A549 treated with Mapracorat at 1 μM for 4 hours (cell line): ENCODE results near the gene PIM3. TPM values are rescaled to one million over a fixed set of nuclear protein-coding genes. Genes with fewer than 3 reads are reported as not detected.

ENCODE experiments used
- total RNA-seq: library from RNA; stranded (reverse); fragments of 200-300 nt; extraction: Qiagen RNA extraction; gene quantifications from 5 replicates; pipeline ENCODE4 v1.2.3, GENCODE V29; 2022

The PIM3 gene
- total RNA-seq = 36.1 to 78.7 TPM (median 74.6 TPM) in 5 replicates

DNA sequence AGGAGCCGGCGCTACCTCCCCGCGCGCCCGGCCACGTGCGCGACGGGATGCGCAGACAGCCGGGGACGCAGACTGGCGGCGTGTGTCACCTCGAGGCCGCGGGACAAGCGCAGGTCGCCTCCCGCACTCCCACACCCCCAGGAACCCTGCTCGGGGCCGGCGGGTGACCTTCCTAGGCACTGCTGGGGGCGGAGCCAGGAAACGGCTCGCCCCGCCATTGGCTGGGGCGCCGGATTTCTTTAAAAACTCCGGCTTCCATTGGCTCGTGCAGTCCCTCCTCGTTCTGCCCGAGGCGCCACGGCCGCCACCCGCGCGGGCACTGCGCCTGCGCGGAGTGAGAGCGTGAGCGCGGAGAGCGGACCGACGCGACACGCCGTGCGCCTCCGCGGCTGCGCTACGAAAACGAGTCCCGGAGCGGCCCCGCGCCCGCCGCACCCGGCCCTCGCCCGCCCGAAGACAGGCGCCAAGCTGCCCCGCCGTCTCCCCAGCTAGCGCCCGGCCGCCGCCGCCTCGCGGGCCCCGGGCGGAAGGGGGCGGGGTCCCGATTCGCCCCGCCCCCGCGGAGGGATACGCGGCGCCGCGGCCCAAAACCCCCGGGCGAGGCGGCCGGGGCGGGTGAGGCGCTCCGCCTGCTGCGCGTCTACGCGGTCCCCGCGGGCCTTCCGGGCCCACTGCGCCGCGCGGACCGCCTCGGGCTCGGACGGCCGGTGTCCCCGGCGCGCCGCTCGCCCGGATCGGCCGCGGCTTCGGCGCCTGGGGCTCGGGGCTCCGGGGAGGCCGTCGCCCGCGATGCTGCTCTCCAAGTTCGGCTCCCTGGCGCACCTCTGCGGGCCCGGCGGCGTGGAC lies at the start of gene PIM3:
PIM3 (plus strand) TSS at position 614 of the 846 bp plus-strand sequence; CDS start at position 790, 176 bp downstream.

GRCh38 chr22:49917974-49918910 lies 42.3 kb upstream of the PIM3 start, which contains the start of the genes ALG12 and CRELD2:
TSS of gene ALG12 (minus strand) at chr22:49918438. CDS start at chr22:49913765, 4,673 bp downstream.
TSS of gene CRELD2 (plus strand) at chr22:49918634. CDS start at chr22:49918770, 136 bp downstream.

DNA sequence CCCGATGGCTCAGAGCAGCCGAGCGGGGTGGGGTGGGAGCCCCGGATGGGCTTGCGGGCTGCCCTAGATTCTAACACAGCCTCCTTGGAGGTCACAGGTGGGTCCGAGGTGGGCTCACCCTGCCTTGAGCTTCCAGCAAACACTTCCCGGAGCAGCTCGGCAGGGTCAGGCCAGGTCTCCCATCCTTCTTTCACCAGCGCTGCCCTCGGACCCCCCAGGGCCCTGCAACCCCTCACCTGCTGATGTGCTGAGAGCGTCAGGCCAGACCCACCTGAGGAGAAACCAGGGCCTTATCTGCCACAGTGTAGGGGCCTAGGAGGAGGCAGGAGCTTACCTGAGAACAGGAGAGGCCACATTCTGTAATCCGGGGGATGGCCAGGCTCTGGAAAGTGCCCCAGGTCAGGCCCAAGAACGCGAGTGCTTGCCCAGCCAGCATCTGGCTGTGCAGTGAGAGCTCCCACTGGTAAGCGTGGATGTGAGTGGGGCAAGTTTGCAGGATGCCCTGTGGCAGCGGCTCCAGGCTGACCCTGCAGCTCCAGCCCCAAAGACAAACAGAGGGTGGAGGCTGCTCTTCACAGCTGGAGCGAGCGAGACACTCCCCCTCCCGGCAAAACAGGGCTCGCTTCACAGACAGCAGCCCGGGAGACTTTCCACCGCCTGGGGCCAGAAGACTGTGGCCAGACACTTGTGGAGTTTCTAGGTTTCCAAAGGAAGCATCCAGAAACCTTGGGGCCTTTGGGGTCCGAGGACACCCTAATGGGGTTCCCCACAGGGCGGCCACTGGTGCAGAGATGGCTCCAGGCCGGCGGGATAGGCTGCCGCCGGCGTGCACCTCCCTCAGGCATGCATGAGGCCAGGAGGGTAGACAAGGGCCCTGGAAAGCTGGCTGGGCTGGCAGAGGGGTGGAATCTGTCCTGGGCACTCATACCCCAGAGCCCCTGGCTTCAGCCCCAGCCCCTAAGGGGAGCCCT lies 51.9 kb downstream of the PIM3 start, which contains the start of gene IL17REL:
IL17REL (minus strand) TSS at position 555 of the 971 bp plus-strand sequence; CDS start at position 436, 119 bp downstream.

Other genes starting within 250 kb of the PIM3 start
- gene BRD1, start 132.9 kb upstream of the PIM3 start, total RNA-seq = 12.0 to 16.0 TPM (median 15.0 TPM) in 5 replicates
- 9.8 to 12.8 TPM (median 11.3 TPM) in 5 replicates for gene ZBED4, start 106.9 kb upstream of the PIM3 start, total RNA-seq
- 6.0 to 13.7 TPM (median 11.4 TPM) in 5 replicates for gene ALG12, start 42.3 kb upstream of the PIM3 start, total RNA-seq
- 21.1 to 32.6 TPM (median 27.6 TPM) in 5 replicates for gene CRELD2, start 42.1 kb upstream of the PIM3 start, total RNA-seq
- gene IL17REL, start 52.0 kb downstream of the PIM3 start, total RNA-seq = 0.04 to 0.06 TPM (median 0.05 TPM) in 5 replicates
- not detected in 5 replicates for gene TTLL8, start 97.5 kb downstream of the PIM3 start, total RNA-seq
- gene MLC1, start 124.7 kb downstream of the PIM3 start, total RNA-seq = not detected in 5 replicates
- not detected in 5 replicates for gene MOV10L1, start 129.2 kb downstream of the PIM3 start, total RNA-seq
- gene PANX2, start 210.0 kb downstream of the PIM3 start, total RNA-seq = 5.1 to 7.0 TPM (median 6.5 TPM) in 5 replicates
- 21.9 to 37.7 TPM (median 37.1 TPM) in 5 replicates for gene TRABD, start 225.1 kb downstream of the PIM3 start, total RNA-seq
- gene SELENOO, start 240.2 kb downstream of the PIM3 start, total RNA-seq = 12.3 to 20.5 TPM (median 20.0 TPM) in 5 replicates